GM19099 (cell line): ENCODE results near the gene PDX1.

Experiments
- POLR2A ChIP-seq: IDR thresholded peaks from 3 replicates; pipeline ENCODE4 v1.6.1; 2011; ENCODE audit warnings: low read depth; ENCODE audit not compliant: insufficient read length; ENCODE audit errors: extremely low read depth

PDX1 gene

GRCh38 chr13:27928353-27928804, 8.6 kb downstream of the PDX1 start:
- TF ChIP-seq POLR2A: no peak

DNA sequence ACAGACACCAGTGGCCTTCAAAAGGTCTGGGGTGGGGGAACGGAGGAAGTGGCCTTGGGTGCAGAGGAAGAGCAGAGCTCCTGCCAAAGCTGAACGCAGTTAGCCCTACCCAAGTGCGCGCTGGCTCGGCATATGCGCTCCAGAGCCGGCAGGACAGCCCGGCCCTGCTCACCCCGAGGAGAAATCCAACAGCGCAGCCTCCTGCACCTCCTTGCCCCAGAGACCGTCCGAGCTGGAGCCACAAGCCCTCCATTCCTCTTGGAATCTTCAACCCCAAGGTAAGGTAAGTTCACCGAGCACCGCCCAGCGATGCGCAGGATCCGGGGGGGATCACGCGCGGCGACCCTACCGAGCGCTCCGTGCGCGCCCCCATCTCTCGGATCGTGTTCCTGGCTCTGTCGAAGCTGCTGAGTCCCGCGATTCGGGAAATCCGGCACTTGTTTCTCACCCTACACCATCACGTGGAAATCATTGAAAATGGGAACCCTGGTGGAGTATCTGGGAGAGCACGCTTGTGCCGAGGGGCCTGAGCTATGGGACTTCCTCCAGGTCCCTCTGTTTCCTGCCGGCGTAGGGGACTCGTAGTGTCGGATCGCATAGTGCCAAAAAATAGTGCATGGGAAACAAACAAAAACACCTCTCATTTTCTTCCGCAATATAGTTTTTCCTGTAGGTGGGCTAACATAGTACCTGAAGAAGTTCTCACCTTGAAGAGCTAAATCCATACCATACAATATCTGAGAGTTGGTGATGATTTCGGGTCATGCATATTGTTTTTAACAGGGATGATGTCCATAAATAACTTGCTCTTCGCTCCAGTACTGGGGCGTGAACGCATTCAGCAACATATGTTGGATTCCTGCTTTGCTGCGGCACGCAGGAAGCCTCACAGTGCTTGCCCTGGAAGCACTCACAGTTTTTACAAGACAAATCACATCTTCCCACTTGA, 9.3 kb downstream of the PDX1 start:
- TF ChIP-seq POLR2A: no peak

DNA sequence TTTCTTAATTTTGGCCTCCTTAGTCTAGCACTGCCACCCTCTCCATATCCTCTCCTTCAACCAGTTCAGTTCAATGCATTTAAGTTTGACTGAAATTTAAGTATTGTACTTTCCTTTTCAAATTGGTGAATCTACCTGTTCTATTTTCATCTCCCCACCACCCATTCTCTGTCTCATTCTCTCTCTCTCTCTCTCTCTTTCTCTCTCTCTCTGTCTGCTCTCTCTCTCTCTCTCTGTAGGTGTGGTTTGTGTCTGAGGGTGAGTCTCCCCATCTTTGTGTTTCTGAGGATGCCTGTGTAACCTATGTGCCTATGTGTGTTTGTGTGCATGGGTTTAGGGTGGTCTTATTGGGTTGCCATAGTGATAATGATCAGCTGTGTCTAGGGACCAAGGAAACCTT, 10.1 kb downstream of the PDX1 start:
- TF ChIP-seq POLR2A: no peak

DNA sequence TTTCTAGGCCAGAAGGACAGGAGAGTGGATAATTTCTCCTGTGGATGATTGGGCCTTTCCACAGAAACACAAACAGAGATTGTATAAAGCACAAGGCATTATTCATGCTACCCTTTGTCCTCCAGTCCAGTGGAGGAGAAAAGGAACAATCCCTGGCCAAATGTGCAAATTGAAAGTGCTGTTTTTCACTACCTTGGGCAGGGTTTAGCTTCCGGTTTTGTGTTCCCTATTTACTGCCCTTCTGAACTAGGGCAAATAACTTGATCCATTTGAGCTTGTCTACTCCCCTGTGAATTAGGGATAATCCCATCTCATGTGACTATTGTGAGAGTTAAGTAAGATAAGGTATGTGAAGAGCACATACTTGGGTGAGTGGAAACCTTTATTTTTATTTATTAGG, 13.3 kb downstream of the PDX1 start:
- TF ChIP-seq POLR2A: no peak

- no peak for TF ChIP-seq POLR2A
Measured at GRCh38 chr13:27933580-27934328, 14.0 kb downstream of the PDX1 start.

DNA sequence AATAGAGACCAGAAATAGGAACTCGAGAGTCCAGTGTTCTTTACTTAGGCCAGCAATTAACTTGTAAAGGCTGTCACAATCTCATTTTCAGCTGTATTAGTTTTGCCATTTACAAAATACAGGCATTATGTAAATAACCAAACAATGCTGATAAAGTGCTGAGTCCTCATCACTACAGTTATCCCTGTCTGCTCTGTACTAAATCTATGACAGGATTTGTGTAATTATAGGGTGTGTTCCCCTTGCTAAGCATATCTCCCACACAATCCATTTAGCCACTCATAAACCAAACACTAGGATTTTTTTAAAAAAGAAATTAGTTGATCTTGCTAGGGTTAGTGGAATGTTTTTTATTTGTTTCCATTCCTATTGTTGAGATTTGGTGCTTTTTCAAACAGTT, 23.2 kb downstream of the PDX1 start:
- no peak for TF ChIP-seq POLR2A

- TF ChIP-seq POLR2A: no peak
Measured at GRCh38 chr13:27952876-27953675, 33.3 kb downstream of the PDX1 start.

- no peak for TF ChIP-seq POLR2A
Measured at GRCh38 chr13:27953676-27954405, 34.0 kb downstream of the PDX1 start.

GRCh38 chr13:27954406-27954851, 34.6 kb downstream of the PDX1 start:
- no peak for TF ChIP-seq POLR2A

- no peak for TF ChIP-seq POLR2A
Measured at GRCh38 chr13:27955014-27955591, 35.3 kb downstream of the PDX1 start.

DNA sequence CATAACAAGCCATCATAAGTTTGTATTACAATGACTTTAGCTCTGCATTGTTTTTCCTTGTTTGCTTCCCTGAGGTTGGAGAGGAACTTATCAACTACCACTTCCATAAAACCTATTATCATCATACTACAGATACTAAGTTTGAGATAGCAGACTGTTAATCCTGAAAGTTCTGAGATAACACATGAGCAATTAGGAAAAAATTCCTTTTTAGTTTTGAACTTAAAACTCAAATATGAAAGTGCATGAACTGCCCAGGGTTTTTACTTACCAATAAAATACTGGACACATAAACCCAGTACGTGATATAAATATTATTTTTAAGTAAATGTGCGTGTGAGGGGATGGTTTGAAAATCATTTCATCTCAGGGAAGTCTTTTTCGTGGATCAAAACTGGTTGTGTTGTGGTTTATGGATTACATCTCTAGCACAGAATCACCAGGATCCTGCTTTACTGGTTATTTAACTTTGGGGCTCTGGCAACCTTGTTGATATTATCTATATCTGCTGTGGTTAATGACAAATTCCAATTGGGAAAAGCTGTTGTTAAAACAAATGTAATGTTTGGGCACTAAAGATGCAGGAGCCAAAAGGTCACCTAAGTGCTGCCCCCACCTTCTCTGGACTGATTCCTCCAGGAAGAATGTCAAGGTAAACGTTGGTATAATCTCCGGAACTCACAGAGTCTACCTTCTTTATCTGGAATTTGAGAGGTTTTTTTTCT, 36.9 kb downstream of the PDX1 start:
- TF ChIP-seq POLR2A: no peak

DNA sequence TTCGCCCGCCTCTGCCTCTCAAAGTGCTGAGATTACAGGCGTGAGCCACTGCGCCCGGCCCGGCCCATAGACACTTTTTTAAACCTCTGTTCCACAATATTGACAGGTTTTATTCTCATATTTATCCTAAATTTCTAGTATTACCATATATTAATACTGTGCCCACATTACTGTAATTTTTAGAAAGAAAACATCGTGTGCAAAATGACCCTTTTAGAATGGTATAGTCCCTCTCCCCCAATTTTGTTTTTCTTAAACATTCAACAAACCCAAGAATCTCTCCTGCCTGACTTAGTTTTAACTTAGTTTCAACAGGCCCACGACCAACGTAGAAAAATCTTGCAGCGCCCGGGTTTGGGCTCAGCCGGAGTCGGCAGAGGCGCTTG, 40.2 kb downstream of the PDX1 start:
- no peak for TF ChIP-seq POLR2A
